Measurements from ENCODE around the gene PGPEP1.
"Not testable (repeated sequence)": the region's sequence is repeated elsewhere in the genome, so short reads cannot be mapped to it uniquely, and the experiment has no call there.

Gene PGPEP1

GRCh38 chr19:18391509-18392075 lies 51.2 kb downstream of the PGPEP1 start:
- DNase-seq: no peak

DNA sequence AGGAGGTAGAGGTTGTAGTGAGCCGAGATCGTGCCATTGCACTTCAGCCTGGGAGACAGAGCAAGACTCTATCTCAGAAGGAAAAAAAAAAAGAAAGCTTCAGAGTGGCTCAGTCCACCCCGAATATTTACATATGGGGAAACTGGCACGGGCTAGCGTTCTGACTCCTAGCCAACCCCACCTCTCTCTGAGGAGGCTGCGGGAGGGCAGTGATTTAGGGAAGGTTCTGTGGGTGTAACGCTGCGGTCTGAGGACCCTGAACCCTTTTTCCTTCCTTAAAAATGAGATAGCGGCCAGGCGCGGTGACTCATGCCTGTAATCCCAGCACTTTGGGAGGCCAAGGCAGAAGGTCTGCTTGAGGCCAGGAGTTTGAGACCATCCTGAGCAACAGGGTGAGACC lies 52.0 kb downstream of the PGPEP1 start:
- DNase-seq: peak in 2 of 14 donors; percentile 12 to 23

GRCh38 chr19:18392926-18393325 lies 52.5 kb downstream of the PGPEP1 start:
- DNase-seq: no peak

DNA sequence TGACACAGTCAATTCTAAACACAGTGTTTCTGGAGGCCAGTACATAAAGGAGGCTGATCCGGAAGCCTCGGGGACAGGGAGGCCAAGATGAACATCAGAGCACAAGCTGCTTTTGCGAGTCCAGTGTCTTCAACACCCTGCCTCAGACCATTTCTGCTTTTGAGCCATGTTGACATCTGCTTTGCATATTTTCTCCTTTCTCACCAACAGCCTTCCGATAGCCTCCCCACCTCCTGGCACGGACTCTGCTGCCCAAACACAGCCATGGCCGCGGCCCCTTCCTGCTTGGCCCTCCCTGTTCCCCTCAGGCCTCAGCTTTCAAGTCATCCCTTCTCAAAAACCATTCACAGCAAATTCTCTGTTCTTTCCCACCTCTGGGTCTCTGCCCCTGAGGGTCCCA lies 53.4 kb downstream of the PGPEP1 start:
- DNase-seq: peak in 2 of 14 donors; percentile 4 to 20

DNA sequence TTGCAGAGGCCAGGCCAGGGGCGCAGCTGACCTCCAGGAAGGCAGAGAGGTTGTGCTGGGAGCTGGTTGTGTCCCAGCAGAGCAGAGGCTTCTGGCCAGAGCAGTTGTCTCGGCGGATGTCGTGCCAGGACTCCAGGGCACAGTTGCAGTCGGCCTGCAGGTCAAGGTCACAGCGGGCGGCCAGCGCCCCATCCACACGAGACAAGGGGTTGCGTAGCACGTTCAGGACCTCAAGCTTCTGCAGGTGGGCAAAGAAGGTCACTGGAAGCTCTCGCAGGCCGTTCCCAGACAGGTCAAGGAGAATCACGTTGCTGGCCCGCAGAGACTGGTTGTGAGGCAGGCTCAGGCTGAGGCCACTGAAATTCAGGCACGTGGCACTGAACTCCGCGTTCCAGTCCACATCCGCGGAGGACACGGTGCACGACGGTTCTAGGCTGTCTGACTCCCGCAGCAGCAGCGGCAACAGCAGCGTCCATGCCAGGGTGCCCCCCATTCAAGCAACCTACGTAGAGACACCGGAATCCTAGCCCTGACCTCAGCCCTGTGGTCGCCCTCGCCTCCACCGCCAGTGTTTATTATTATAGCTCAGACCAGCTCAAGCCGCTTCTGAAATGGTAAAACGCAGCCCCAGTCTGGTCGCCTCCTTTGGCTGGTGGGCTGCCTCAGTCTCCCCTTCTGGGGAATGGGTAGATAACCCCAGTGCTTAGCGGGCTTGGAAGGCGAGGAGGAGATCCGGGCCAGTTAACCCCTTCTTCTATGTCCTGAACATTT lies 56.3 kb downstream of the PGPEP1 start:
- DNase-seq: no peak

DNA sequence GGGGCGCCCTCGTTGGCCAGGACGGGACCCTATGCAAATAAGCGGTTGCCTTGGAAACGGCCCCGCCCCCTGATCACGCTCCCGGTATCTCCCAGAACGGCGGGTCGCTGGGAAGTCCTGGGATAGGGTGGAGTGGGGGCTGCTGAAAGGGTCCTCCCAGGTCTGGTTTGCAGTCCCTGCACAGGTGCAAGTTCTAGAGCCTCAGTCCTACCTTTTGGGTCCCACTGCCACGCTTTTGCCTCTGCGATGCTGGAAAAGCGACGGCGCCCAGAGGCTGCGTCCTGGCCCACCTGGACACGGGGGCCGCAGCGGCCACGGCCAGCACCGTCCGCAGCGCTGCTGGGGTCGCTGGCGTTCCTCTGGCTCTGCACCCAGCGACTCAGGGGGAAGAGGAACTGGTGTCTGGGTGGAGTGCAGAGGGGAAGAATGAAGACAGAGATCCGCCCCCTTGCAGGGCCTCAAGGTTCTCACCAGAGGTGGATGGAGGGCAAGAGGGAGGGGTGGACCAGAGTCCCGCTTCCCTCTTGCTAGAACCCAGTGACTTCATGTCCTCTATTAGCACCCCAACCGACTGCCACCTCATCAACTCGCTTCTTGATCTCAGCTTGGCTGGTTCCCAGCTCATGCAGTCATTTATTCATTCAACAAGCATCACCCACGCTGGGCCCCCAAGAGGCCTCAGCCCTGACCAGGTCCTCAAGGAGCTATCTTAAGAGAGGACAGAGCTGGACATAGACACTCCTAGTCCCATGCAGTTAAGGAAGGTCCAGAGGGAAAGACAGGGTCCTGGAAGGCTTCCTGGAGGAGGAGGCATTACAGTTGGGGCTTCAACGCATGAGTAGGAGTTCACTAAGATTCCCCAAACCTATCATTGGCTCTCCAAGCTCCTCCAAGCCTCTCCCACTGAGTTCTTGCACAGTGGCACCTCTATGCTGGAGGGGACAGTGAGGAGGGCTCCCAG lies 57.1 kb downstream of the PGPEP1 start, which contains the start of gene LRRC25:
LRRC25 (minus strand) TSS at position 381 of the 961 bp plus-strand sequence. CDS start 659 bp downstream, outside the sequence.
- peak in 7 of 14 donors; percentile 21 to 44 (median 23) for DNase-seq

GRCh38 chr19:18399008-18399407 lies 58.6 kb downstream of the PGPEP1 start:
- no peak for DNase-seq

- peak in 5 of 14 donors; percentile 13 to 54 (median 37) for DNase-seq
These were observed 61.2 kb downstream of the PGPEP1 start for GRCh38 chr19:18401580-18402112.

- not testable (repeated sequence) for DNase-seq
These were observed 62.3 kb downstream of the PGPEP1 start for GRCh38 chr19:18402455-18403248.

DNA sequence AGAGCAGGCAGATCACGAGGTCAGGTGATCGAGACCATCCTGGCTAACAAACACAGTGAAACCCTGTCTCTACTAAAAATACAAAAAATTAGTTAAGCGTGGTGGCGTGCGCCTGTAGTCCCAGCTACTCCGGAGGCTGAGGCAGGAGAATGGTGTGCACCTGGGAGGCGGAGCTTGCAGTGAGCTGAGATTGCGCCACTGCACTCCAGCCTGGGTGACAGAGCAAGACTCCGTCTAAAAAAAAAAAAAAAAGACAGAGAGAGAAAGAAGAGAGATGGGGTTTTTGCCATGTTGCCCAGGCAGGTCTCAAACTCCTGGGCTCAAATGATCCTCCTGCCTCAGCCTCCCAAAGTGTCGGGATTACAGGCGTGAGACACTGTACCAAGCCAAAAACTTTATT lies 65.4 kb downstream of the PGPEP1 start:
- not testable (repeated sequence) for DNase-seq

DNA sequence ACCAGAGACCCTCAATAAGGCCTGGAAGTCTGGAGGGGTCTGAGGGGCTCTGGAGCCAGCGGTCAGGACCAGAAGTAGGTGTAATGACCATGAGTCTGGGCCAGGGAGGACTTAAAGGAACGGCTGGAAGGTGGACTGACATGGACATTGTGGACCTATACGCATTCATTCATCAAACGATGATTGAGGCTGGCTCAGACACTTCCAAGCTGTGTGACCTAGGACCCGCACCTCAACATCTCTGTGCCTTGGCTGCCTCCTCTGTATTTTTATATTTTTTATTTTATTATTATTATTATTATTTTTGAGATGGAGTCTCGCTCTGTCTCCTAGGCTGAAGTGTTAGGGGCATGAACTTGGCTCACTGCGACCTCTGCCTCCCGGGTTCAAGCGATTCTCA lies 66.4 kb downstream of the PGPEP1 start:
- no peak for DNase-seq

- no peak for DNase-seq
These were observed 67.7 kb downstream of the PGPEP1 start for GRCh38 chr19:18408053-18408476.

DNA sequence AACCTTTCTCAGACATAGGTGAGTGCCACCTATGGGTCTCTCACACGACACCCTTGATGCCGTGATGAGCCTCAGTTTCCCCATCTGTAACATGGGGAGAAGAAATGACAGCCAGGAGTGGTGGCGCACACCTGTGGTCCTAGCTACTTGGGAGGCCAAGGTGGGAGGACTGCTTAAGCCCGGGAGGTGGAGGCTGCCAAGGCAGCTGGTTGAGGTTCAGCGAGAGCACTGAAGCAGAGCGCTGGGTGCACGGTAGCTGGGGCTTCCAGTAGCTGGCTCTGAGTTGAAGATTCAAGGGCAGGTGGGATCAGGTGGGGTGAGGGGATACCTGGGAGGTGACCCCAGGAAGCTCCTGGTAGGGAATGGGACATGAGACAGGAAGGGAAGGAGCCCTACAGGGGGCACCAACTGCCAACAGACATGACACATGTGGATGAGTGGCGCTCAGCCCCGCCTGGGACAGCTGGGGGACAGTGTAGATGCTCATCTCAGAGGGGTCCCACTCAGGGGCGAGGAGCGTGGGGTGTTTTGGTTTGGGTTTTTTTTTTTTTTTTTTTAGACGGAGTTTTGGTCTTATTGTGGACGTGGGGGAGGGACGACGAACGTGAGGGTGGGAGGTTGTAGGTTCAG lies 72.3 kb downstream of the PGPEP1 start:
- no peak for DNase-seq

DNA sequence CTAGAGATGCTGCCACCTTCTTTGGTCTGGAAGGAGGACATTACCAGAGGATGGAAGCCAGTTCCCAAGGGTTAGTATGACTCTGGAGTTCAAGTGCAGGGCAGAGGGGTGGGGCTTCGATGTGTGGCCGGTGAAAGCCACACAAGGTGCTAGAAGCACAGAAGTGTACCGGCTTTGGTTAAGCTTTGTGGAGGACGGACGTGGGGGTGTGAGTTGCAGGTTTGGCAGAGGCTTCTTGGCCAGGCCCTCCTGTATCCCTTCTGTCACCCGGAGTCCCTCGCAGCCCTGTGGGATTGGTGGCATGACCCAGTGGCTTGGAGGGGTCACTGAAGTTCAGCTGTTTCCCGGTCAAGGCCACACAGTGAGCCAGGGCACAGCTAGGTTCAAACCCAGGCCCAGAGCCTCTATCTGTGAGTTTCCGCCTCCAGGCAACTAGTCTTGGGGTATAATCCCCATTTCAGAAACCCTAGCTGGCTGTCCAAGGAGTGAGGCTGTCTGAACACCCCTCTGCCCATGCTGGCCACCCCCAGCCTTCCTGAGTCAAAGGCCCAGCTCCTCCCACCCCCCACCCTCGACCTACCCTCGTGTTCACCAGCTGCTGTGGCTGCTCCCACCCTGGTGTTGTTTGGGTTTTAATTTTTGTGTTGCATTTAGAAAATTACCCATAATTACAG lies 74.2 kb downstream of the PGPEP1 start:
- DNase-seq: no peak

DNA sequence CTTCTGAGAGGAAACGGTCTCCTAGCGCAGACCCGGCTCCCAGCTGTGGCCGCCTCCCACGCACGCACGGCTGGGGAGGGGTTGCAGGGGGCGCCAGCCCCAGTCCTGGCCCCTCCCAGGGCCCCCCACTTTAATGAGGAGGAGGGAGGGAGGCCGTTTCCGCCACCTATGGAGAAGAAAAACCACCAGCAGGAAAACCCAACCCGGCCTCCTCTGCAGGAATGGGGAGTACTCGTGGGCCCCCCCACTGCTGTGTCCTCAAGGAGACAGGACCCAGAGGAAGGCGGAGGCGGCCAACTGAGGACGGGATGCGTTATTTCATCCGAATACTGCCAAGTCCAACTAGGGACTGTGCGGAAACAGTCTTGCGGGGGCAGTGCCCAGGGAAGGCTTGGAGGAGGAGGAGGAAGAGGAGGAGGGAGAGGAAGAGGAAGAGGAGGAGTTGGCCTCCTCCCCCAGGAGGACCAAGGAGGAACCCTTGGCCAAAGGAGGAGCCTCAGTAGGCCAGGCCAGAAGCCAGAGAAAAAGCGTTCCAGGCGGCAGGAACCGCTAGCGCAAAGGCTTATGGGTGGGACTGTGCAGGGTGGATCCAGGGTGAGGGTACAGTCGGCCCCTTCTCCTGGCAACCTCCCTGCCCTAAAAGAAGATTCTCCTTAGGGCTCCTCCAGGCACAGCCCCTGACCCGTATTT lies 74.9 kb downstream of the PGPEP1 start:
- peak in 5 of 14 donors; percentile 27 to 55 (median 37) for DNase-seq

DNA sequence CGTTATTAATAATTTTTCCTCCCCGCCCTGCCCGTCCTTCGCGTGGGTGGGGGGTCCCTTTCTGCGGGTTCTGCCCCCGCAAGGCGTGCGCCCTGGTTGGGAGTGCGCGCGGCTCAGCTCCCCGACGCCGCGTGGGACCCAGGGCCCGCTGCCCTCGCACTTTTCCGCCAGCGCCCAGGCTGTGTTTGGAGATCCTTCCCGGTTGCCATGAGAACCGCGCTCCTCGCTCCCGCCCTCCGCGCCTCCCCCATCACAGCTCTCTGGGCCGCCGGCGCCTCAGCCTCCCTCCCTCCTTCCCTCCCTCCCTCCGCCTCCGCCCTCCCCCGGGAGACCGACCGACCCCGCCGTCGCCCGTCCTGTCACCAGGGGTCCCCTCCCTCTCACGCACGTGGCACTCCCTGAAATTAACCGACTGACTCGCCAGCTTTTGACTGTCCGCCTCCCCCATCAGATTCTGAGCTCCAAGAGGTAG lies 76.4 kb downstream of the PGPEP1 start:
- DNase-seq: peak in 11 of 14 donors; percentile 27 to 68 (median 62)

DNA sequence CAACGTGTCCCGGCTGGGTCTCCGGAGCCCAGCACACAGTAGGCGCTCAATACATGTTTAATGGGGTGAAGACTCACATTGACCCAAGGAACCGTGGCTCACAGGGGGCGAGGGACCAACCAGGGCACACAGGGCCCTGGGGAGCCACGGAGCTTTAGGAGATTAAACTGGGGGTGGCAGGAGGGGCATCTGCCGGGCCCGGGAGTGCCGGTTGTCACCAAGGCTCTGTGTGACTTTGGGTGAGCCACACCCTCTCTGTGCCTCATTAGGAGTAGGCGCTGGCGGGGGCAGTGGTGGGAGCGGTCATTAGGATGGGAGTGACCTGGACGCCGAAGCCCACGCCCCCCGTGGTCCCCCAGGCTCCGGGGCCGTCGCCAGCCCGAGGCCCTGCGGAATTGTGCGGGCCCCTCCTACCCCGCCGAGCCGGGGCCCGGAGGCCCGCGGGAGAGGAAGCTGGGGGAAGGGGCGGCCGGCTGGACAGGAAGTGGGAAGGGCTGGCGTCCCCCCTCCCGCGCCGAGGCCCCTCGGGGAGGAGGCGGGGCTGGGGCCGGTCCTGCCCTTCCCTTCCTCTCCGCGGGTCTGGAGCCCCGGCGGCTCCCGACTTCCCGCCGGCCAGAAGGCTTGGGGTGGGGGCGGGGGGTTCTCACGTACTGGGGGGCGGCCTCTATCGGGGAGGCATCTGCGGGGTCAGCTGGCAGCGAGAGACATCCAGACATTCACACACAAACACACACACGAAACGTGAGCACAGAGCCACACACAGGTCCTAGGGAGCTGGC lies 77.0 kb downstream of the PGPEP1 start:
- DNase-seq: peak in 8 of 14 donors; percentile 35 to 76 (median 50)

DNA sequence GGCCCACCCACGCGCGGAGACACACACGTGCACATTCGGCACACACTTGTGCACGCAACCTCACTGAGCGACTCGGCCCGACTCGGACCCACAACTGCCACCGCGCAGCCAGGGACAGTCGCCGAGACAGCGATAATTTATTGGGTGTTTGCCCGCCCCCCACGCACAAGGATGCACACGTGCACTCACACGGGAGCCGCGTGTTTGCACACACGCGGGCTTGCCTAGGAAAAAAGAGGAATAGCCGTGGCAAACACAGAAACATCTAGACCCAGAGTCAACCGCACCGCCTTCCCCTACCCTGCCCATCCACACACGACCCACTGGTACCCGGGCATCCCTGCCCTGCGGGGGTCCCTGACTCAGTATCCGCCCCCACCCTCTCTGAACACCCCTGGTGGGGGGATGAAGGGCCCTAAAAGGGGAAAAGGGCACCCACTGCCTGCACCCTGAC lies 77.7 kb downstream of the PGPEP1 start:
- DNase-seq: peak in 3 of 14 donors; percentile 43 to 57 (median 50)
